ENCODE results near the gene CACNA1B.

The CACNA1B gene

DNA sequence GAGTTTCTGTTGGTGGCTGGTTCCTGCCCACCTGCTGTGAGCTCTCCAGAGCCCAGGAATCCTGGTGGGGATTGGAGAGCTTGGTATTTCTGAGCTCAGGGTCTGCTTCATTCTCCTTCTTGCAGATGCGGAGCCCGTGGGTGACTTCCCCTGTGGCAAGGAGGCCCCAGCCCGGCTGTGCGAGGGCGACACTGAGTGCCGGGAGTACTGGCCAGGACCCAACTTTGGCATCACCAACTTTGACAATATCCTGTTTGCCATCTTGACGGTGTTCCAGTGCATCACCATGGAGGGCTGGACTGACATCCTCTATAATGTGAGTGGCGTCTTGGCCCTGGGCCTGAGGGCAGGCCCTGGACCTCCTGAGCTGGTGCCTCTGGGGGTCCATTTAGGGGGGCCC, 39.5 kb downstream of the CACNA1B start:
- Histone ChIP-seq H3K4me3 (IDR thresholded peaks at IDR 0.05; ENCODE audit: insufficient read depth, low read depth, low read length) (no peak overlapping the region), H3K27me3 (ENCODE audit: insufficient read depth, low read depth) (peaks cover 9% of the 10 kb centered on the region; the same call in 1 of the 2 replicates), H3K4me1 (ENCODE audit: low read depth, poor library complexity, severe bottlenecking) (no peaks in the 10 kb centered on the region), H2AFZ (ENCODE audit: low read depth) (no peak overlapping the region), H3K4me2 (no peak overlapping the region), H4K20me1 (ENCODE audit: insufficient read depth) (no peaks in the 10 kb centered on the region), H3K36me3 (ENCODE audit: insufficient read depth) (no peaks in the 10 kb centered on the region), H3K27ac (no peak overlapping the region), H3K79me2 (ENCODE audit: insufficient read depth, low read depth) (no peaks in the 10 kb centered on the region), H3K9ac (no peak overlapping the region)
- TF ChIP-seq, protein P1, sequence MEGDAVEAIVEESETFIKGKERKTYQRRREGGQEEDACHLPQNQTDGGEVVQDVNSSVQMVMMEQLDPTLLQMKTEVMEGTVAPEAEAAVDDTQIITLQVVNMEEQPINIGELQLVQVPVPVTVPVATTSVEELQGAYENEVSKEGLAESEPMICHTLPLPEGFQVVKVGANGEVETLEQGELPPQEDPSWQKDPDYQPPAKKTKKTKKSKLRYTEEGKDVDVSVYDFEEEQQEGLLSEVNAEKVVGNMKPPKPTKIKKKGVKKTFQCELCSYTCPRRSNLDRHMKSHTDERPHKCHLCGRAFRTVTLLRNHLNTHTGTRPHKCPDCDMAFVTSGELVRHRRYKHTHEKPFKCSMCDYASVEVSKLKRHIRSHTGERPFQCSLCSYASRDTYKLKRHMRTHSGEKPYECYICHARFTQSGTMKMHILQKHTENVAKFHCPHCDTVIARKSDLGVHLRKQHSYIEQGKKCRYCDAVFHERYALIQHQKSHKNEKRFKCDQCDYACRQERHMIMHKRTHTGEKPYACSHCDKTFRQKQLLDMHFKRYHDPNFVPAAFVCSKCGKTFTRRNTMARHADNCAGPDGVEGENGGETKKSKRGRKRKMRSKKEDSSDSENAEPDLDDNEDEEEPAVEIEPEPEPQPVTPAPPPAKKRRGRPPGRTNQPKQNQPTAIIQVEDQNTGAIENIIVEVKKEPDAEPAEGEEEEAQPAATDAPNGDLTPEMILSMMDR (conservative IDR thresholded peaks at IDR 0.05; ENCODE audit: low read depth, low read length), result no peak

DNA sequence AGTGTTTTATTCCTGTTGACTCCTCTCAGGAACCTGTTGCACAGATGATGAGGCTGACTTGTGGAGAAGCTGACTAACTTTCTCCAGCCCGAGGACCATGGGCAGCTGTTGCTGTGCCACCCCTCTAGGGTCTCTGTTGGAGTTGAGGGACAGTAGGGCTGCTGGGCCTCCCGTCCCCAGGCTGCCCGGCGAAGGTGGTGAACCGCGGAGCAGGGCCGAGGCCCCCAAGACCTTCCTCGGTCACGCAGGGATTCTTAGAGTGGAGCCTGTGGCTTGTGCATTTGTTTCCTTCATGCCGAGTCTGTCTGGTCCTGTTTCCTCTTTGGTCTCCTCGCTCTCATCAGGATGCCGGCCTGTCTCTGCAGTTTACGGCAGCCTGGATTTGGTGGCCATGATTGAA, 40.2 kb downstream of the CACNA1B start:
- H3K9ac ChIP-seq, result no peak overlapping the region
- H3K27me3 ChIP-seq (ENCODE audit: insufficient read depth, low read depth), result peaks cover 9% of the 10 kb centered on the region; the same call in 1 of the 2 replicates
- H3K79me2 ChIP-seq (ENCODE audit: insufficient read depth, low read depth), result no peaks in the 10 kb centered on the region
- H3K4me3 ChIP-seq (IDR thresholded peaks at IDR 0.05; ENCODE audit: insufficient read depth, low read depth, low read length), result no peak overlapping the region
- no peaks in the 10 kb centered on the region for H4K20me1 ChIP-seq (ENCODE audit: insufficient read depth)
- H3K27ac ChIP-seq, result no peak overlapping the region
- TF ChIP-seq, protein P1 (conservative IDR thresholded peaks at IDR 0.05; ENCODE audit: low read depth, low read length), result no peak
- H2AFZ ChIP-seq (ENCODE audit: low read depth), result no peak overlapping the region
- H3K4me2 ChIP-seq, result no peak overlapping the region
- H3K4me1 ChIP-seq (ENCODE audit: low read depth, poor library complexity, severe bottlenecking), result no peaks in the 10 kb centered on the region
- H3K36me3 ChIP-seq (ENCODE audit: insufficient read depth), result no peaks in the 10 kb centered on the region

DNA sequence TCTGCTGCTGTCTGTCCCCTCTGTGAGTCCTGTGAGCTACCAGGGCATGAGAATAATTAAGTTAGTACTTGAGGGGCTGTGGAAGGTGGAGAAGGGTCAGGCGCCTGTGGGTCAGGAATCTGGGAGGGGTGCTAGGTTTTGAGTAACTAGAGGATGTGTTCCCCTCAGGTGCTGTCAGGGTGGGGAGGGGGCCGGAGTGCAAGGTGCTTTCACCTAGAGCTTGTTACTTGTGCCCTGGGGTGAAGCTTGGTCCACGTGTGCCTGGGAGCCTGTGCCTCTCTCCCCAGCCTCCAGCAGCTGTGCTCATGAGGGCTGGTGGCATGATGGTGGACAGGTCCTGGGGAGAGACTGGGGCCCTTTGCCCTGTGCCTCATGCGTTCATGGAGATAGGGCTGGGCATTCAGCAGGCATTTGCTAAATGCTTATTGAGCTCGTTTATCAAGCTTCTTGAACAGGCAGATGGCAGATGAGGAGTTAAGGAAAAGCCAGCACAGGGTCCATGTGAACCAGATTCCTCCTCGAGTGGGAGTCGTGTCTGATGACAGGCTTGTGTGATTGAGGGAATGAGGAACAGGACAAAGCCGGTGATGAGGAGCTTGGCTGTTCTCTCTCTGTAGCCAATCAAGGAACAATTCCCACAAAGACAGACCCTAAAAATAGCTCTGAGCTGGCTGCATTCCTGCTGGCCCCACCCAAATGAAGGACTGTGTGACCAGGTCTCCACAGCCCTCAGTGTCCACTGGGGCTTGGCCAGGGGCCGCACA, 40.9 kb downstream of the CACNA1B start:
- Histone ChIP-seq H4K20me1 (ENCODE audit: insufficient read depth) (no peaks in the 10 kb centered on the region), H3K4me2 (no peak overlapping the region), H3K79me2 (ENCODE audit: insufficient read depth, low read depth) (no peaks in the 10 kb centered on the region), H3K9ac (no peak overlapping the region), H3K4me3 (IDR thresholded peaks at IDR 0.05; ENCODE audit: insufficient read depth, low read depth, low read length) (no peak overlapping the region), H3K36me3 (ENCODE audit: insufficient read depth) (no peaks in the 10 kb centered on the region), H3K27ac (no peak overlapping the region), H2AFZ (ENCODE audit: low read depth) (no peak overlapping the region), H3K4me1 (ENCODE audit: low read depth, poor library complexity, severe bottlenecking) (no peaks in the 10 kb centered on the region), H3K27me3 (ENCODE audit: insufficient read depth, low read depth) (peaks cover 9% of the 10 kb centered on the region; the same call in 1 of the 2 replicates)
- TF ChIP-seq, protein P1 (conservative IDR thresholded peaks at IDR 0.05; ENCODE audit: low read depth, low read length), result no peak

DNA sequence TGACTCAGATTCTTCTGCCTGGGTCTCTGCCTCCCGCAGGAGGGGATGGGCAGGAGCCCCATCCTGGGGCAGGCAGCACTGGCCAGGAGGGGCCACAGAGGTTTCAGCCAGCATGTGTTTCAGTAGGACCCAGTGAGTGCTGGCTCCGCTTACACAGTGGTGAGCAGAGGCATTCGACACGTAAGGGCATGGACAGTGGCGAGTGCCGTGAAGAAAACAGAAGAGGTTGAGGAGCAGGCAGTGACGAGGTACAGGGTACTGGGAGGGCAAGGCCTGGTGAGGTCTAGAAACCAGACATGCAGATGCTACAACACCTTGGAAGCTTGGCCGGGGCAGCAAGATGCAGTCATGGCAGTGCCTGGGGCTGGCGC, 41.5 kb downstream of the CACNA1B start:
- TF ChIP-seq, protein P1 (conservative IDR thresholded peaks at IDR 0.05; ENCODE audit: low read depth, low read length), result no peak
- Histone ChIP-seq H4K20me1 (ENCODE audit: insufficient read depth) (no peaks in the 10 kb centered on the region), H3K4me2 (no peak overlapping the region), H2AFZ (ENCODE audit: low read depth) (no peak overlapping the region), H3K79me2 (ENCODE audit: insufficient read depth, low read depth) (no peaks in the 10 kb centered on the region), H3K27ac (no peak overlapping the region), H3K9ac (no peak overlapping the region), H3K27me3 (ENCODE audit: insufficient read depth, low read depth) (peaks cover 9% of the 10 kb centered on the region; the same call in 1 of the 2 replicates), H3K4me3 (IDR thresholded peaks at IDR 0.05; ENCODE audit: insufficient read depth, low read depth, low read length) (no peak overlapping the region), H3K4me1 (ENCODE audit: low read depth, poor library complexity, severe bottlenecking) (no peaks in the 10 kb centered on the region), H3K36me3 (ENCODE audit: insufficient read depth) (no peaks in the 10 kb centered on the region)

All from KMS-11 (cell line).